Smooth muscle cell of trachea (primary cell): ENCODE data around the gene APOL6. TPM values are rescaled to one million over a fixed set of nuclear protein-coding genes. Genes with fewer than 3 reads are reported as not detected.

Source experiments
- total RNA-seq: library from RNA; depleted of rRNA; stranded (reverse); fragments of >200 nt; gene quantifications from 2 replicates; pipeline ENCODE4 v1.2.1, GENCODE V29; 2014

The APOL6 gene, protein sequence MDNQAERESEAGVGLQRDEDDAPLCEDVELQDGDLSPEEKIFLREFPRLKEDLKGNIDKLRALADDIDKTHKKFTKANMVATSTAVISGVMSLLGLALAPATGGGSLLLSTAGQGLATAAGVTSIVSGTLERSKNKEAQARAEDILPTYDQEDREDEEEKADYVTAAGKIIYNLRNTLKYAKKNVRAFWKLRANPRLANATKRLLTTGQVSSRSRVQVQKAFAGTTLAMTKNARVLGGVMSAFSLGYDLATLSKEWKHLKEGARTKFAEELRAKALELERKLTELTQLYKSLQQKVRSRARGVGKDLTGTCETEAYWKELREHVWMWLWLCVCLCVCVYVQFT
- 25.6 and 29.6 TPM in 2 replicates for total RNA-seq

GRCh38 chr22:35648066-35649025 is at the start of gene APOL6:
APOL6 (plus strand) TSS chr22:35648446; CDS start chr22:35656426, 7,980 bp downstream.

DNA sequence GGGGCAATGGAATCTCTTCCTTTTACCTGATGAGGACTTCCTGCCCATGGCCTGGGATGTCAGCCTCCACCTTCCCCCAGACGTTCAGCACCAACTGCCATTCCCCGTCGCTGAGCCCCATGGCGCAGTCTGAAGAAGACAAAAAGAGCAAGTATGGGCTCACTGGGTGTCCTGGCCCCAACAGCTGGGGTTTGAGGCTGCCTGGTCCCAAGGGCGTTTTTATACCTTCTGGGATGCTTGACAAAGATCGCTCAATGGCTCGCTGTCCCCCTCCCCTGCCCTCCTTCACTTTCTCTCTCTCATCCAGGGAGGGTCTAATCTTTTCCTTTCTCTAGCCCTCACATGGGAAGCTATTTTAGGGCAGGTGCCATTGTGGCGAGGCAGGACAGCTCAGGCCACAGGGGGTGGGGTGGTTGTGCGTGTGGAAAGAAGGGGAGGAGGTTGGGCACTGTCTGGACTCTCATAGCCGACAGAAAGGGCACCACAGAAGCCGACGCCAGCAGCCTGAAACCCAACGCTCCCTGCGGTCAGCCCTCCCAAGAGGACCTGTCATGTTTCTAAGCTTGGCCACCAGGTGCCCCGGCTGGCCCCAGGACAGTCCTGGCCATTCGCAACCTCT is 31.0 kb upstream of the APOL6 start, which contains the start of gene MB:
TSS of gene MB (minus strand) at position 193 of the 619 bp plus-strand sequence. CDS start at position 121, 72 bp downstream.

DNA sequence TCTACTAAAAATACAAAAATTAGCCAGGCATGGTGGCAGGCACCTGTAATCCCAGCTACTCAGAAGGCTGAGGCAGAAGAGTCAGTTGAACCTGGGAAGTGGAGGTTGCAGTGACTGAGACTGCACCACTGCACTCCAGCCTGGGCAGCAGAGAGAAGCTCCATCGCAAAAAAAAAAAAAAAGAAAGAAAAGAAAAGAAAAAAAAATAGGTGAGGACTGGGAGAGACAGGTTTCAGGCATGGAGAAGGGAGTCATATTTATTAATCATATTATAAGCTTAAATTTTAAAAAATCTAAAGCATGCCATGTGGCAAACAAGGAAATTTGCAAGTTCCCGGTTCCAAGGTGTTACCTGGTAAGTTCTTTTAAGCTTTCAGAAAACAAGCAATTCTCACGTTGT is 69.3 kb downstream of the APOL6 start, which contains the start of gene APOL5:
TSS of gene APOL5 (plus strand) at position 301 of the 400 bp plus-strand sequence. CDS start at position 301, 0 bp downstream.

Other genes starting within 250 kb of the APOL6 start
- gene MCM5, start 248.3 kb upstream of the APOL6 start, total RNA-seq: 18.9 and 65.7 TPM in 2 replicates
- gene RASD2, start 107.6 kb upstream of the APOL6 start, total RNA-seq: under 0.01 and 0.17 TPM in 2 replicates
- not detected in 2 replicates for gene MB, start 31.1 kb upstream of the APOL6 start, total RNA-seq
- 0.17 TPM in 1 of 2 replicates, not detected in the other for gene APOL5, start 69.4 kb downstream of the APOL6 start, total RNA-seq